Chondrocyte (in vitro differentiated cells): ENCODE data around the gene DNM2. TPM values are rescaled to one million over a fixed set of nuclear protein-coding genes. Genes with fewer than 3 reads are reported as not detected.
"Not testable (repeated sequence)": the region's sequence is repeated elsewhere in the genome, so short reads cannot be mapped to it uniquely, and the experiment has no call there.

ENCODE experiments used
- DNase-seq: peaks from one replicate; pipeline ENCODE4 v3.0.0; 2021; ENCODE audit warnings: mixed read lengths, low spot score
- H3K27ac Mint-ChIP-seq: one replicate; pipeline ENCODE4 v1.8.0; 2021; ENCODE audit warnings: mild to moderate bottlenecking, moderate library complexity, mixed read lengths; ENCODE audit not compliant: unreplicated experiment
- H3K27me3 Mint-ChIP-seq: 2 replicates; pipeline ENCODE4 v1.8.0; 2021; ENCODE audit warnings: low read depth, mixed read lengths
- H3K36me3 Mint-ChIP-seq: 2 replicates; pipeline ENCODE4 v1.8.0; 2021; ENCODE audit warnings: low read depth, mixed read lengths
- H3K4me1 Mint-ChIP-seq: 2 replicates; pipeline ENCODE4 v1.8.0; 2021; ENCODE audit warnings: low read depth, mild to moderate bottlenecking, mixed read lengths
- H3K4me3 Mint-ChIP-seq: one replicate; pipeline ENCODE4 v1.8.0; 2021; ENCODE audit warnings: mild to moderate bottlenecking, moderate library complexity, mixed read lengths; ENCODE audit not compliant: unreplicated experiment
- H3K9me3 Mint-ChIP-seq: 2 replicates; pipeline ENCODE4 v1.8.0; 2021; ENCODE audit warnings: low read depth, mixed read lengths
- total RNA-seq: library from RNA; stranded (reverse); gene quantifications from 3 replicates; pipeline ENCODE4 v1.2.1, GENCODE V29; 2021
- TF ChIP-seq, protein P1 (sequence below): fragments of 200-600 bp; sonication (generic); IDR thresholded peaks from 2 replicates; pipeline ENCODE4 v1.5.0; 2021; ENCODE audit warnings: antibody characterized with exemption, mild to moderate bottlenecking, moderate library complexity

The DNM2 gene
- total RNA-seq, 1 donor from 2014 or later: 116 TPM

DNA sequence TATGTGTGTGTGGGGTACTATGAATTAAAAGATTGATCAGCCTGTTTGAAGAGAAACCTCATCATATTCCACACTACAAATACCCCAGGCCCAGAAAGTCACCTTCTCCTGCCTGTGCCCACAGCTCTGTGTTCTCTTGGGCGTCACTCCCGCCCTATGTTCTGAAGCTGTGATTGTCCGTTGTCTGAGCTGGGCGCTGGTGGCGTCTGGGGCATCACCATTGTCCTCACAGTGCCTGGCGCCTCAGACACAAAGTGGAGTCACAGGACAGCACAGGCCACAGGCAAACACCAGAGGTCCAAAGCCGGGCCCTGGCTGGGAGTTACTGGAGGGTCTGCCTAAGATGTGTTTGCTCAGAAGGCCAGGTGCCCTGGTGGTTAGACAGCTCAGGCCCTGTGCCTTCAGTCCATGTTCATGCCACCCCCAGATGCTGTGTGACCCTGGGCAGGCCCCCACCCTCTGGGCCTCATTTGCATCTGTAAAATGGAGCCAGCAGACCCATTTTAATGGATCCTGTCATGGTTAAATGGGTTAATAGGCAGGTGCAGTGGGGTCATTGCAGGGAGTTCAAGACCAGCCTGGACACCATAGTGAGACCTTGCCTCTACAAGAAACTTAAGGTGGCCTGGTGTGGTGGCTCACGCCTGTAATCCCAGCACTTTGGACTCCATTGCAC is 34.5 kb downstream of the DNM2 start:
- Mint-ChIP-seq H3K9me3 (no peaks in the 10 kb centered on the region), H3K36me3 (no peaks in the 10 kb centered on the region), H3K27me3 (no peaks in the 10 kb centered on the region), H3K27ac (peak overlapping the region; percentile 57), H3K4me3 (no peak overlapping the region), H3K4me1 (peaks cover 51% of the 10 kb centered on the region)
- TF ChIP-seq, protein P1, sequence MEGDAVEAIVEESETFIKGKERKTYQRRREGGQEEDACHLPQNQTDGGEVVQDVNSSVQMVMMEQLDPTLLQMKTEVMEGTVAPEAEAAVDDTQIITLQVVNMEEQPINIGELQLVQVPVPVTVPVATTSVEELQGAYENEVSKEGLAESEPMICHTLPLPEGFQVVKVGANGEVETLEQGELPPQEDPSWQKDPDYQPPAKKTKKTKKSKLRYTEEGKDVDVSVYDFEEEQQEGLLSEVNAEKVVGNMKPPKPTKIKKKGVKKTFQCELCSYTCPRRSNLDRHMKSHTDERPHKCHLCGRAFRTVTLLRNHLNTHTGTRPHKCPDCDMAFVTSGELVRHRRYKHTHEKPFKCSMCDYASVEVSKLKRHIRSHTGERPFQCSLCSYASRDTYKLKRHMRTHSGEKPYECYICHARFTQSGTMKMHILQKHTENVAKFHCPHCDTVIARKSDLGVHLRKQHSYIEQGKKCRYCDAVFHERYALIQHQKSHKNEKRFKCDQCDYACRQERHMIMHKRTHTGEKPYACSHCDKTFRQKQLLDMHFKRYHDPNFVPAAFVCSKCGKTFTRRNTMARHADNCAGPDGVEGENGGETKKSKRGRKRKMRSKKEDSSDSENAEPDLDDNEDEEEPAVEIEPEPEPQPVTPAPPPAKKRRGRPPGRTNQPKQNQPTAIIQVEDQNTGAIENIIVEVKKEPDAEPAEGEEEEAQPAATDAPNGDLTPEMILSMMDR: no peak
- no peak for DNase-seq

- Mint-ChIP-seq H3K9me3 (no peaks in the 10 kb centered on the region), H3K4me1 (peaks cover 43% of the 10 kb centered on the region), H3K4me3 (no peak overlapping the region), H3K27me3 (no peaks in the 10 kb centered on the region), H3K27ac (peak overlapping the region; percentile 71), H3K36me3 (no peaks in the 10 kb centered on the region)
- TF ChIP-seq, protein P1: no peak
- DNase-seq: no peak
These were observed 35.2 kb downstream of the DNM2 start for GRCh38 chr19:10752913-10753704.

GRCh38 chr19:10756371-10756770 is 38.5 kb downstream of the DNM2 start:
- Mint-ChIP-seq H3K4me3 (no peak overlapping the region), H3K4me1 (peaks cover 35% of the 10 kb centered on the region), H3K9me3 (no peaks in the 10 kb centered on the region), H3K27ac (peak overlapping the region; percentile 41), H3K36me3 (peaks cover 4% of the 10 kb centered on the region), H3K27me3 (no peaks in the 10 kb centered on the region)
- TF ChIP-seq, protein P1: no peak
- DNase-seq: no peak

DNA sequence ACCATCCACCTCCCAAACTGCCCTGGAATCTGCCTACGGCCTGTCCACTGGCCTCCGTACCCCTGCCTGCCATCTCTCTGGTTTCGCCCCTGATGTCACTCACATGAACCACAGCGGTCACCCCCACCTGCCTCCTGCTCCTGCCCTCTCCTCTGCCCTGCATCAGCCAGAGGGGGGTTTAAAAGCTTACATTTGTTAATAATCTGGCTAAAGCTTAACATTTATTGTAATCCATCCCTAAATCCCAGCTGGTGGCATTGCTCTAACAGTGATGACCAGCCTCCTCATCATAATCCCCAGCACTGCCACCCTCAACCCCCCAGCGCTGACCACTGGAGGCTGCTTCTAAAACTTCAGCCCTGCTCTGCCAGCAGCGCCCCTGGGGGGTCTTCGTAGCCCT is 38.9 kb downstream of the DNM2 start:
- Mint-ChIP-seq H3K4me1 (peaks cover 37% of the 10 kb centered on the region), H3K27me3 (no peaks in the 10 kb centered on the region), H3K9me3 (no peaks in the 10 kb centered on the region), H3K4me3 (no peak overlapping the region), H3K36me3 (peaks cover 6% of the 10 kb centered on the region), H3K27ac (no peak overlapping the region)
- TF ChIP-seq, protein P1: no peak
- no peak for DNase-seq

DNA sequence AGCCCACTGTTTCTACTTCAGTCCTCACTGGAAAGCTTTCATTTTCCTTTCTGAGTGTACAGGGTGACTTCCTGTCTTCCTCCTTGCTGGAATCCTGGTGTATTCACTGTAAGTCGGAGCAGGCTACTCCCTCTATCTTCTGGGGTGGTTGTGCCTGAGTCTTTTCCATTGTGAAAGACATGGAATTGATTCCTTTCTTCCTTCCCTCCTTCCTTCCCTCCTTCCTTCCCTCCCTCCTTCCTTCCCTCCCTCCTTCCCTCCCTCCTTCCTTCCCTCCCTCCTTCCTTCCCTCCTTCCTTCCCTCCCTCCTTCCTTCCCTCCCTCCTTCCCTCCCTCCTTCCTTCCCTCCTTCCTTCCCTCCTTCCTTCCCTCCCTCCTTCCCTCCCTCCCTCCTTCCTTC is 40.2 kb downstream of the DNM2 start:
- H3K36me3 Mint-ChIP-seq, H3K27me3 Mint-ChIP-seq, H3K4me3 Mint-ChIP-seq, H3K27ac Mint-ChIP-seq, H3K9me3 Mint-ChIP-seq, DNase-seq: not testable (repeated sequence)
- peaks cover 41% of the 10 kb centered on the region for H3K4me1 Mint-ChIP-seq
